ENCODE results near the gene UQCRH.
"Not testable (repeated sequence)": the region's sequence is repeated elsewhere in the genome, so short reads cannot be mapped to it uniquely, and the experiment has no call there.

The UQCRH gene

DNA sequence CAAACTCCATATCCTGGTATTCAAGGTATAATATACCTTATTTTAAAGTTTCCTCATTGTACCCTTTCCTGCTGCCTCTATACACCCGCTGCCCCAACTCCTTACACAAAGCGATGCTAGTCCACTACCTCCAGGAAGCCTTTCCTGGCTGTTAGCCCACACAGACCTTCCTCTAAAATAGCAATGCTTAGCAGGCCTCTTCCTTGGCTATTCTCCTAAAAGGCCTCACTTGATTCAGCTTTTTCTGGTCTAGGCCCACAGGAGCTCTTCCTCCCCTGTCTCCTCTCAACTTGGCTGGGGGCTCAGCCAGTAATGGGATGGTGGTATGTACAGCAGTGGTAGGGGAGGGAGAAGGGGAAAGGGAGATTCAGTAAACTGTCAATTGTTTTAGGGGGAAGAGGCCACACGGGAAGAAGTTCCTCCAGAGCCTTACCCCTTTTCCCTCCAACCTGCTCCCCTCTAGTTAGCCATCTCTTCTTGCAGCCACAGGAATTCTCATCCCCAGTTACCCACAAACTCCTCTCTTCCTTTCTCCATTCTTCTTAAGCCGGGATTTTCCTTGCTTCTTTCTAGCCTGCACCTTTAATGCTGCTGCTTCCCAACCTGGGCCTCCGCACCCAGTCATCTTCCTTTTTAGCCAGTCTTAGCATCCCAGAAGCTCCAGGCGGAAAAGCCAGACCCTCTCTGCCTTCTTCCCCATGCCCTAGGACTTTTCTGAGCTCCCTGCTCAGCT is 2.7 kb upstream of the UQCRH start:
- DNase-seq (ENCODE audit: low read depth), result no peak

GRCh38 chr1:46301406-46301807 is 2.1 kb upstream of the UQCRH start:
- no peak for DNase-seq (ENCODE audit: low read depth)

- DNase-seq (ENCODE audit: low read depth), result no peak
These were observed 1.5 kb upstream of the UQCRH start for GRCh38 chr1:46301808-46302640.

DNA sequence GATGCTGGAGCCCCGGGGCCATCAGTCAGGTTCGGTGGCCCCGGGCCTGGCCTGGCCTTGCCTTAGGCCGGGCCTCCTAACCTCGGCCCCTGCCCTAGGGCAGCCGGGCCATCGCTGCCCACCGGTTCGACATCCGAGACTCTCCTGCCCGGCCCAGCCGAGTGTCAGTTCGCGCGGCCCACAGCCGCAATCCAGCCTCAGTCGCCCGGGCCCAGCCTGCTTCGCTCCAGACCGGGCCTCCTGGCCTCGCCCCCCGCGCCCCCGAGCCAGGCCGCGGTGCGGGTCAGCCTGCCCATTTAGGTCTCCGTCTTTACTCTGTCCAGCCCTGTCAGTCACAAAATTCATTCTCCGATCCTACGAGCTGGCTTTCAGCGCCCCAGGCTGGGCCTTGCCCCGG is 859 bp upstream of the UQCRH start:
- no peak for DNase-seq (ENCODE audit: low read depth)

GRCh38 chr1:46303872-46304326 is 401 bp downstream of the UQCRH start:
- DNase-seq (ENCODE audit: low read depth), result no peak

GRCh38 chr1:46306159-46306530 is 2.6 kb downstream of the UQCRH start:
- no peak for DNase-seq (ENCODE audit: low read depth)

DNA sequence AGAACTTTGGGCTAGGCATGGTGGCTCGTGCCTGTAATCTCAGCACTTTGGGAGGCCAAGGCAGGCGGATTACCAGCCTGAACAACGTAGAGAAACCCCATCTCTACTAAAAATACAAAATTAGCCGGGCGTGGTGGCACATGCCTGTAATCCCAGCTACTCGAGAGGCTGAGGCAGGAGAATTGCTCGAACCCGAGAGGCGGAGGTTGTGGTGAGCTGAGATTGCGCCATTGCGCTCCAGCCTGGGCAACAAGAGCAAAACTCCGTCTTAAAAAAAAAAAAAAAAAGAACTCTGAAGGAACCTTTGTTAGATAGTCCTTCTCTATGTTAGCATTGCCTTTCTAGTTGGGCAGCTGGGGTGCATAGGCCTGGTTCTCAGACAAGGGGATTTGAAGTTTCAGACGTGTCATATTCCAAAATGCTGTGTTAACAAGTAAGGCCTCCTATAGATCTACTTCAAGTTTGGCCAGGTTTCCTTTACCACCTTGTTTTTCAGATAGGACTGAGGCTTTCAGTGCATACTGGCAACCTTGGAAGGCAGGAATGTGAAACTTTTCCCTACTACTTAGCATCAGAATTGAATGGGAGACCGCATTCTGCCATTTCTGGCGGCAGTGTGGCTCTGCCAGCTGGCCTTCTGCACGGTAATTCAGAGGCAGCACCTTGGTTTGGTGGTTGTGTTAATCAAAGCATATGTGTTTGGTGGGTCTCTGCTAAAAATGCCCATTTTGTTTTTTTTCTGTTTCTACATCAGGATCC is 6.1 kb downstream of the UQCRH start:
- DNase-seq (ENCODE audit: low read depth), result no peak

DNA sequence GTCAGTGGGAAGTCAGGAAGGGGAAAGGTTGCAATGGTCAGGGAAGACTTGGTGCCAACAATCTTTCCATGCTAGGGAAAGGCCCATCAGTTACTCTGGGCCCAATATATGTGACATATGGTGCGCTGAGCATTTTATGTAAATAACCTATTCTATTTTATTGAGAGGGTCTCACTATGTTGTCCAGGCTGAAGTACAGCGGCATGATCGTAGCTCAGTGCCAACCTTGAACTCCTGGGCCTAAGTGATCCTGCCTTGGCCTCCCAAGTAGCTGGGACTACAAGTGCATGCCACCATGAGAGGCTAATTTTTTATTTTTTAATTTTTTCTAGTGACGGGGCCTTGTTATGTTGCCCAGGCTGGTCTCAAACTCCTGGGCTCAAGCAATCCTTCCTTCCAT is 6.8 kb downstream of the UQCRH start:
- DNase-seq (ENCODE audit: low read depth), result no peak

GRCh38 chr1:46315669-46316403 is 12.3 kb downstream of the UQCRH start:
- DNase-seq (ENCODE audit: low read depth), result no peak

DNA sequence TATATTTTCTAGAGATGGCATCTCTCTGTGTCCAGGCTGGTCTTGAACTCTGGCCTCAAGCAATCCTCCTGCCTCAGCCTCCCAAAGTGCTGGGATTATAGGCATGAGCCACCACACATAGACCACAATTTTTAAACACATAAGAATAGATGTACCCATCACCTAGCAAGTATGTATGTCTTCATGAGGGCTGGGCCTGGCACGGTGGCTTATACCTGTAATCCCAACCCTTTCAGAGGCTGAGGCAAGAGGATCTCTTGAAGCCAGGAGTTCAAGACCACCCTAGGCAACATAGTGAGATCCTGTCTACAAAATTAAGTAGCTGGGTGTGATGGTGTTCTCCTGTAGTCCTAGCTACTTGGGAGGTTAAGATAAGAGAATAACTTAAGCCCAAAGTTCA is 13.8 kb downstream of the UQCRH start:
- DNase-seq (ENCODE audit: low read depth), result no peak

GRCh38 chr1:46319301-46319700 is 15.8 kb downstream of the UQCRH start:
- DNase-seq (ENCODE audit: low read depth), result not testable (repeated sequence)

DNA sequence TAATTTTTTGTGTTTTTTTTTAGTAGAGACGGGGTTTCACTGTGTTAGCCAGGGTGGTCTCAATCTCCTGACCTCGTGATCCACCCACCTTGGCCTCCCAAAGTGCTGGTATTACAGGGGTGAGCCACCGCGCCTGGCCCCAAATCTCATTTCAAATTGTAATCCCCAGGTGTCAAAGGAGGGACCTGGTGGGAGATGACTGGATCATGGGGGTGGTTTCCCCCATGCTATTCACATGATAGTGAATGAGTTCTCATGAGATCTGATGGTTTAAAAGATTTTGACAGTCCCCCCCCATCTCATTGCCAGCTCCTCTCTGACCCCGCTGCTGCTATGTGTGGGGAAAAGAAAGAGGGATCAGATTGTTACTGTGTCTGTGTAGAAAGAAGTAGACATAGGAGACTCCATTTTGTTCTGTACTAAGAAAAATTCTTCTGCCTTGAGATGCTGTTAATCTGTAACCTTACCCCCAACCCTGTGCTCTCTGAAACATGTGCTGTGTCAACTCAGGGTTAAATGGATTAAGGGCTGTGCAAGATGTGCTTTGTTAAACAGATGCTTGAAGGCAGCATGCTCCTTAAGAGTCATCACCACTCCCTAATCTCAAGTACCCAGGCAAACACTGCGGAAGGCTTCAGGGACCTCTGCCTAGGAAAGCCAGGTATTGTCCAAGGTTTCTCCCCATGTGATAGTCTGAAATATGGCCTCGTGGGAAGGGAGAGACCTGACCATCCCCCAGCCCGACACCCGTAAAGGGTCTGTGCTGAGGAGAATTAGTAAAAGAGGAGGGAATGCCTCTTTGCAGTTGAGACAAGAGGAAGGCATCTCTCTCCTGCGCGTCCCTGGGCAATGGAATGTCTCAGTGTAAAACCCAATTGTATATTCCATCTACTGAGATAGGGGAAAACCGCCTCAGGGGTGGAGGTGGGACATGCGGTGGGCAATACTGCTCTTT is 16.7 kb downstream of the UQCRH start:
- not testable (repeated sequence) for DNase-seq (ENCODE audit: low read depth)

- not testable (repeated sequence) for DNase-seq (ENCODE audit: low read depth)
These were observed 18.7 kb downstream of the UQCRH start for GRCh38 chr1:46322191-46322590.

- DNase-seq (ENCODE audit: low read depth), result not testable (repeated sequence)
These were observed 22.0 kb downstream of the UQCRH start for GRCh38 chr1:46325285-46326076.

DNA sequence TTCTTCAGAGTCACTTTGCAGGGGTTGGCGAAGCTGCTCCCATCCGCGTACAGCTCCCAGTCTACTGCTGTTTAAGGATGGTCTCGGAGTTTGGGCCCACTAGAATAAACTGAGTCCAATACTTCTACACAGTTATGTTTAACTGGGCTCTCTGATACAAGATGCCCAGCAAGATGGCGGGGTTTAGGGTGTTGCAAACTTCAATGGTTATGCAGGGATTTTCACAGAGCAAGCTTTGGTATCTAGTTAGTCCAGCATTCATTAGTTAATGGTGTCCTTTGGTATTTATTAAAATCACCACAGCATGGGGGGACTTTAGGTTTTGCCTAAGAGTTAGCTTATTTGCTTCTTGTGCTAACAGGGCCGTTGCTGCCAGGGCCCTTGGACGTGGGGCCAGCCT is 24.7 kb downstream of the UQCRH start:
- not testable (repeated sequence) for DNase-seq (ENCODE audit: low read depth)

- DNase-seq (ENCODE audit: low read depth), result not testable (repeated sequence)
These were observed 26.3 kb downstream of the UQCRH start for GRCh38 chr1:46329807-46330206.

DNA sequence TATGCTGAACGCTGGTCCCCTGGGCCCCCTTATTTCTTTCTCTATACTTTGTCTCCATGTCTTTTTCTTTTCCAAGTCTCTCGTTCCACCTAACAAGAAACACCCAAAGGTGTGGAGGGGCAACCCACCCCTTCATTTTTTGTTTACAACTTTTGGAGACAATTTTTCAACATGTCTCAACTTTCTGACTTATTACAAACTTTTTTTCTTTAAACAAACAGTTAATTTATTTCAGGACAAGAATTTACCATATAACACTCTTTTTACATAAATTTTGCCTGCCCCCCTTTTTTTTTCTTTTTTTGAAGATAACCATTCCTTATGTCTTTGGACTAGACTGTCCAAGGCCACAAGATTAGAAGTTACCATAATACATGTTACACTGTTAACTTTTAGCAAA is 26.9 kb downstream of the UQCRH start:
- not testable (repeated sequence) for DNase-seq (ENCODE audit: low read depth)

GRCh38 chr1:46331786-46332540 is 28.5 kb downstream of the UQCRH start:
- DNase-seq (ENCODE audit: low read depth), result not testable (repeated sequence)

Measured in T-helper 22 cell (primary cell).